Stimulated activated CD8-positive, alpha-beta memory T cell treated with anti-CD3 and anti-CD28 coated beads, Interleukin-12 subunit alpha, Interleukin-12 subunit beta, amount 100 ng/mL, for 4 hours (primary cell): ENCODE results near the gene EBF3.

Experiments used
- DNase-seq: peaks from one replicate; pipeline ENCODE4 v3.0.0-alpha.2; 2020; ENCODE audit warnings: low read depth

The EBF3 gene

DNA sequence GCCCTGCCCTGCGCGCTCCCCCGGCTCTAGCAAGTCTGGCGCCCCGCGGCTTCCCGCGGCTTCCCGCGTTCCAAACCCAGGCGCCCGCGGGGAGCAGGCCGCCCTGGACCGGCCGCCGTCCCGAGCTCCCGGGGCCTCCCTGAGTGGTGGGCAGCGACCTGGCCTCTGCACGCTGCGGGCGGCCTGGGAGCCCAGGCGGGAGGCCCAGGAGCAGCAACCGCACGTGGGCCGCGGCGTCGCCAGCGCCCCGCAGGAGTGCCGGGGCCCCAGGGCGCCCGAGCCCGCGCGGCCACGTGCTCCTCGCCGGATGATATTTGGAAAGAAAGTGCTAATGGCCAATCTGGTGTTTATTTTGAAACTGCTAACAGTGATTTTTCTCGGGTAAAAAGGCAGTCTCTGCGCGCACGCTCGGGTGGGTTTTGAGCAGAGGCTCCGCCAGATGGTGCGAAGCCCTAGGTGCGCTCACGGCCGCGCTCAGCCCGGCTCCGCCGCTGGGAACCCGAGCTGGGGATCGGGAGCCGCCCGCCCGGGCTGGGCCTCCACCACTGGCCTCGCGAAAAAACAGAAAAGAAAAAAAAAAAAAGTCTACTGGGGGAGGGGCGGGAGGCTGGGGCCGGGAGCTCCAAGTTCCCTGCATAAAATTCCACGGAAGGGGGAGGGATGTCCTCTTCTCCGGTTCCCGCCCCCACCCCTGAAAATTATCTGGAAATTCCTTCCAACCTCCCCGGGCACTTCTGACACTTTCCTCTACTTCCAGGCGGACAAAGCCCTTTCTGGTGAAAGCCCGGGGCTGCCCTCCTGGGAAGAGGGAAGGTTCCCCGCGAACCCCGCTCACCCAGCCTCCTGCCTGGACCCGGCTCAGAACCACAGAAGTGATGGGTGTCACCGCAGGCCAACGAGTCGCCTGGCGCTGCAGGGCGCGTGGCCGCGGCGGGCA is 4.3 kb downstream of the EBF3 start:
- no peak for DNase-seq

DNA sequence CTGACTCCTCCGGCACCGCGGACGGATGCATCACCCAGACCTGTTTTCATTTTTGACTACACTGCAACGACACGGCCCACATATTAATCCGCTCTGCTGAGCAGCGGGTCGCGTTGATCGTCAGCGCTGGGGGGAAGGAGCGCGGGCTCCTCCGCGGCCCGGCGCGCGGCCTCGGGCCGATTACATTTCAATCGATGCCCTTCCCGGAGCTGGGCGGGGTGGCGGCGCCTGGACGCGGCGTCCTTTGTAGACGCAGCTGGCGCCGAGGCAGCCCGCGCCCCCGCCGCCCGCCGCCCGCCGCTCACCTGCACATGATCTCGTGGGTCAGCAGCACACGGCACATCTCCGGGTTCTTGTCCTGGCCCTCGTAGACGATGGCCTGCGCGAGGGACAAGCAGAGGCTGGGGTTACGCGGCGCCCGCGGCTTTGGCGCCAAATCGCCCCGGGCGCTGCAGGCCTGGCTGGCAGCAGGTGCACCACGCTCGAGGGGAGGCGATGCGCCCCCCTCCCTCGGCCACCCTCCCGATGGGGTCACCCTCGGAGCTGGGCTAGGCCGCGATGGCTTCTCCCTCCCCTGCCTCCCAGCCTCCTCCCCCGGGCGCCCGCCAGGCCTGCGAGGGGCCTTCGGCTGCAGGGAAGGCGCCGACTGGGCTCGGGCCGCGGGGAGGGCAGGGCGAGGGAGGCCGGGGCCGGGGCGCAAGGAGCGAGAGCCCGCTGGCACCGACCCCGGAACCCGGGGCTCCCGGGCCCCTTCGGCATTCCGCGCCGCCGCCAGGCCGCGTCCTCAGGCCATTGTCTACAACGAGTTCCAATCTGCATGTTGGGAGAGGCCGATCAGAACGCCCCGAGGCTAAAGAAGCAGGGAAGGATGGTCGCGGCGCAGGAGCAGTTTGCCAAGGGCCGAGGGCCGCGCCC is 5.2 kb downstream of the EBF3 start:
- DNase-seq = no peak

DNA sequence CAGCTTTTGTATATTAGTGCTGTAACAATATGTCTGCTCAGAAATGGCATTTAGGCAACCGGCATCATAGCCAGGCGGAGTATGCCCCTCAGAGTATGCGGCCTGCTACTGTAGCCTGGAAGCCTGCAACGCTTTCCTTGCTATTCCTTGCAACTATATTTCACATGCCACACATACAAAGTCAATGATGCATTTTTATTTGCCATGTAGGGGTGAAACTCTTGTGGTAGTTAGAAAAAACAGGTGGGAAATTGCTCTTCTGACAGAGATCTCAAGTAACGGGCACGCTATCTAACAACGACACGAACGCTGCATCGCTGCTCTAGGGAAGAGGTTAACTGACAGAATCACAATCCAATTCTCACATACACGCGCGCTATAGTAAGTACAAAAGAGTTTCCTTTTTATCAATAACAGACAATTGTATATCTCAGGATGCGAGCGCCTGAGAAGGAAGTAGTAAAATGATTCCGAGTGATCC is 5.9 kb downstream of the EBF3 start:
- DNase-seq = no peak

DNA sequence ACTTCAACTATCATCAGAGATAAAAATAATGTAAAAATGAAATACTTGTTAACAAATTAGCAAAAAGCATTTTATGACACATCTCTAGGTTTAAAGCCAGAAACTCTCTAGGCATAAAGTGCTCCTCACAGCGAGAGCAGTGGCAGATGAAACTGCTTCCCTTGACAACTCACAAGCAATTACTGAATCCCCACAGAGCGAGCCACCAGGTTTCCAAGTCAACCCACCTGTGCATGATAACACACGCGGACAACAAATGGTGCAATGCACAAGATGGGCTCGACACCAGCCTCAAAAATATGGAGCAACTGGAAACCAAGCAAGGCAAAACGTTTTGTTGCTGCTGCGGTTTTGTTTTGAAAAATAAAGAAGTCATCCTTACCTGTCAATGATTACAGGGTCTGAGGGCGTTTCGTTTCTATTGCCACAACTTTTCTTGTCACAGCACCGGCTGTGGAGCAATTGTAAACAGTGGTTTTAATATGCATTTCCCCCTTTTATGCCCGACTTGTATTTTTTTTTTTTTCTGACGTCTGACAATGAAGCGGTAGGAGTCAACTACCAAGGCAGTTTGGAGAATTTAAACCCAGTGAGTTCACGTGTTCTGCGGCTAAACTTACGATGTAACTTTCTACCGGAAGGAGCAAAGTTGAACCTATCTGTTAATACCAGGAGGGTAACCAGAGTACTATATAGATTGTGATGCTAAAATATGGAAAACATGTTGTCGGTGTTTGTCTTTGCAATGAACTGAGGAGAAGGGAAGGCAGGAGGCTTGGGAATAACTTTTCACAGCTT is 7.0 kb downstream of the EBF3 start:
- no peak for DNase-seq

DNA sequence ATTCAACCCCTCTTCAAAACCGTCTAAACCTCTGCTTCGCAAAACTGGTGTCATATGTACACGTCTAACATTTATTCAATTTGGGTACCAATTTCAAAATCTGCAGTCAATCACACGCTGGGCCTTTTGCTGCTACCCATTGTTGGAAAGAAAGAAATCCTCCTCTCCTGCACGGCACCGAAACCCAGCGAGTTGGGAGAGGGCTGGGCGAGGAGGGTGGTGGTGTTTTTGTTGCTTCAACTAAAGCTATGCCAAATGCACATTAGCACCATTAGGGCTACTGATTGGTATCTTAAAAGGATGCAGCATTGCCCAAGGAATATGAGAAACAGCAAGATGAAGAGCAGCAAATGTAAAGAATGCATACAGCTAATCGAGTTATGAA is 7.8 kb downstream of the EBF3 start:
- no peak for DNase-seq

DNA sequence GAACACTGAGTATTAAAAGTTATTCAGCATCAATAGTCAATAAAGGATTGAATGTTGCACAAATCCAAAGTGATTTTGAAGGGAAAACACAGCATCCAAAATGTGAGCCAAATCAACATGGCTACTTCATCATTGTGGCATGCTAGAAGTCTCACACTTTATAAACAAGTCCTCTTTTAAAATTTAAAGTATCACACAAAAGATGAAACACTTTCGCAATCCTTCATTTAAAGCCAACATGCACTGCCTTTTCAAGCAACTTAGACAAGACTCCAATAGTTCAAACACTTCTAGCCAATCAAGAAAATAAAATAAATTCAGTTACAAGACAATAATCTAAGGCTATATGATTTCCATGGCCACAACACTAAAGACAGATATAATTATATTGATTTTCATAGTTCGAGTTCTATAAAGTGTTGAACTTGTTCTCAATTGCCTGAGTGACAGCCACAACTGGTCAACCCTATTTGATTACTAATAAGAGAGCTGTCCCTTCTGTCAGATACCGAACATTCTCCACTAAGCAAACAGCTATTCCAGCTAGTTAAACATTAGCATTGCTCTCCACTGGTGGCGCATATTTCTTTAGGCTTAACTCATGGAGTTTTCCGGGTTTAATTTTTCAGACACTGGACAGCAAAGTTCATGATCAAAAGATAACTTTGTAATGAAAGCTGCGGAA is 8.3 kb downstream of the EBF3 start:
- DNase-seq = no peak

DNA sequence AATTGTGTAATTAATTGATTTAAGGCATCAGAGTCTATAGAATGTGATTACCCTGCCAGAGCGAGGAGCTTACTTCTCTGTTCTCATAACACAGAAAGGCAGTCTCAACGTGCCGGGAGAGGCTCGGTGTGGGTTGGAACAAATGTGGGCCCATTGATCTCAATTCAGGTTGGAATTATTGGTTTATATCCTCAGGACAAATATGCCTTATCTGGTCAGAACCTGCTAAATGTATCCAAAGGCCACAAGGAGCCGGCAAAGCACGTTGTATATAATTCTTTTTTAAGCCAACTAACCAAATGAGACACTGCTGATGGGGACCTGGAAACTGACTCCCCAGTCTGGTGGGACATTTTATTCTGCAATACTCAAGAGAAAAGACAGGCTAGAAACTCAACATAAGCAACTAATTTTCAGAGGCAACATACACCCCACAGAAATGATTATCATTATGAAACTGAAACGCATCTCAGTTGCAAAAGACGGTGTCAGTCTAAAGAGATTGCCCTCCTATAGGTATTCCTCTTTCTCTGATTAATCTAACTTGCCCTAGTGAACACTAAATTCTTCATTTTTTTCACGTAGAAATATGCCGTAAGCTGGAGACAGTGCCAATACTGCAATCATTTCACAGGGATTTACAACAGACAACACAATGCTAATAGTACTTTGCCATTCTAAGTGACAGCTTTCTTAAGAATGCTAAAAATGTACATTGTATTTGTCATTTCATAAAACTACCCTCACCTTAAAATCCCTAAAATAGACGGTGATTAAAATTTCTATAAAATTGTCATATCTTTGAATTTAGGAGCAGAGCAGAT is 9.4 kb downstream of the EBF3 start:
- DNase-seq = no peak

DNA sequence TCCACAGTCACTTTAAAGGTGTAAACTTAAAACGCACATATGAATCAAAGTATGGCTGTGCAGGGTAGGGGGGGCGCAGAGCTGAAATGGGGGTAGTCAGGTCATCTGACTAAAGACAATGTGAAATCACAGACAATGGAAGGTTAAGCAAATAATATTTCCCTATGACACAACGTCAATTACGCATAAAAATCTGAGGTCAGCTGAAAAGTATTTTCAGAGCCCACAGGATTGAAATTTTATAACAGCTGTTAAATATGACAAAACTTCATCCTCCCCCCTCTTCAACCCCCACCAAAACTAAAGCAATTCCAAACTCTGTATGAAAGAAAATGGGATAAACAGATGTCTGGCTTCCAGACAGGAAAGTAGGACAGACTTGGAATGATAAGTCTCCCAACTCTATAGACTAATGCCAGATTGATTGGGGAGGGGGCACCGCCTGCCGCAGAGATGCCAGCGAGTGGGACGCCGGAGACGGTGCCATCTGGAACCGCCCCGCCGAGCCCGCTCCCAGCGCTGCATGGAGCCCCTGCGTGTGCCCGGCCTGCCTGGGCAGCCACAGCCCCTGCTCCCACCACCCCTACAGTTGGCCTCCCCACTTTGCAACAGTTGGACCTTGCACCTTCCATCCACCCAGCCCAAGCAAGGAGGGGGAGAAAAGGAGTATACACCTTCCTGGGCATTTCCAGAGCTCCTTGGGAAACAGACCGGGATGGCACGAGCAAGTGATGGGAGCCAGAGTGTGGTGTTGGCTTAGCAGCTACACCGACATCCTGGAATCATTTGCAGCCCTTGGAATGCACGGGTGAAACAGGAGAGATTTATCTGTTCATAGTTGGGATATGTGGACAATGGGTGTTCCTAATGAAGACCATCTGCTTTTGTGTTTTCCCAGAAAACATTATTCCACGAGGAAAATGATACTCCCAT is 10.7 kb downstream of the EBF3 start:
- no peak for DNase-seq

DNA sequence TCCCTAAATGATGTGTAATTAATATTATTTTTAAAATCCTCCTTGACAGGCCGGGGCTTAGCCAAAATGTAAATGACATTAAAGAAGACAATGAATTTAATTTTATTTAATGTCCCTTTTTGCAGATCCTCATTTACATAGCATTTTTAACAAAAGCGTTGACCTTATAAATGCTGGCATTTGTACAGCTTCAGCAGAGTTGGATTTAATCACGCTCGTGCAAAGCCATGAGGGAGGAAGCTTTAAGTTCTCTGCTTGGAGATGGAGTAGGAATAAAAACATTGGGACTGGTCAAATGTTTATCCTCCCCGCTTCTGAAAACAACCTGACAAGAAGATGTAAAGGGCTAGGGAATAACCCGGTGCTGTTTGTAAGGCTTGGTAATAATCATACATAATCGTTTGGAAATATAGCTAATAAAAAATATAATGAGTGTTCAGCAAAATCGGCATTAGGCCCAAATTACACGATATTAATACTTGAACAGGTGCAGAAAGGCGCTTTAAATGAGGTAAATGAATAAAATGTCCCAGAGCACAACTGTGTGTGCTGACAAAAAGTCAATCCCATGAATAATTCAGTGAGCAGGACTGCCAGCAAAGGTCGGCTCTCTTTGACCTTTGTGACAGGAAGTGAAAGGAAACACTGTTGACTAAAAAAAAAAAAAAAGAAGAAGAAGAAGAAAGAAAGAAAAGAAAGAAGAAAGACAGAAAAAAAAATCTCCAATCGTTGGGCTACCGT is 11.5 kb downstream of the EBF3 start:
- DNase-seq = no peak

DNA sequence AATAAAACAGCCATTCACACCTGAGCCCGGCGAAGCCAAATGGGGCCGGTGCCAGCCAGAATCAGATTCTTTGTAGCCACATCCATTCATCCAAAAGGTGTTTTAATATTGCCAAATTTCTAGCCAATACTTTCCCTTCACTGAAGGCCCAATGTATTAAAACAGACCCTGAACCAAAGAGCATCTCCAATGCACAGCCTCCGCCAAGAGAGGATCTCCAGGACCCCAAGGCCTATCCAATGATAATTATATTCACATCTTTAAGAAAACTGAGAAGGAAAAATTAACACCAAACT is 12.2 kb downstream of the EBF3 start:
- DNase-seq = no peak

DNA sequence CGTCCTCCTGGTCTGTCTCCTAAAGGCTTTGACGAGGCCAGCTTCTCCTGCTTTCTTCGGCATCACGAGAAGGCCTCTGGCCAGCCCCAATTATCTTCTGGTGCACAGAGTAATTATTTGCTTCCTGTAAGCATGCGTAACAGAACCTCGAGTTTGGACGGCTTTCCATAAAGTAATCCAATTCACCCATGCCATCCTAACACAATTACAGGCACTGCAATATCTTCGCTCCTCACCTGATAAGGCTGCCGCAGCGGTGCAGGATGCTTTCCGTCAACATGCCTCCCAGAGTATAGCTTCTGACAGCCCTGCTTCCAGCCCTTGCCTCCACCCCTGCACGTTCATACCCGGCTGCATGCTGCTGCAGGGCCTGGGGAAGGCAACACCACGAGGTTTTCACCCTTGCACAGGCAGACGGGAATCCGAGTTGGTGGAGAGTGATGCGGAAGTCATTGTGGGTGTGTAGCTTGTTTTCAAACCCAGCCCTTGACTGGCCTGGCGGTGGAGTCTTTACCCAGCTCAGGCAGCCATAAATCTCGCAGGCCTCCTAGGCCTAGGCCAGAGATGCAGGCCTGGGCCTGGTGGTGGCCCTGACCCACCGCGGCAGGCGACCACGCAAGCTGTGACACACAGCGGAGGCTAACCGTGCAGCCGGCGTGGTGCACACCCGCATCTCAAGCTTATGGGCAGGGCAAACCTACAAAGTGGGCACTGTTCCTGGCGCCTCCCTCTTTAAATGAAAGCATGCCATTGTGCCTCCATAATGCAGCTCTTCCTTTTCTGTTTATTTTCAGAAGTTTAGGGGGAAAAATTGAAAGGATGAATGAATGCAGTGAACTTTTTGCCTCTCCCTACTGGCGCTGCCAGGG is 12.7 kb downstream of the EBF3 start:
- no peak for DNase-seq

DNA sequence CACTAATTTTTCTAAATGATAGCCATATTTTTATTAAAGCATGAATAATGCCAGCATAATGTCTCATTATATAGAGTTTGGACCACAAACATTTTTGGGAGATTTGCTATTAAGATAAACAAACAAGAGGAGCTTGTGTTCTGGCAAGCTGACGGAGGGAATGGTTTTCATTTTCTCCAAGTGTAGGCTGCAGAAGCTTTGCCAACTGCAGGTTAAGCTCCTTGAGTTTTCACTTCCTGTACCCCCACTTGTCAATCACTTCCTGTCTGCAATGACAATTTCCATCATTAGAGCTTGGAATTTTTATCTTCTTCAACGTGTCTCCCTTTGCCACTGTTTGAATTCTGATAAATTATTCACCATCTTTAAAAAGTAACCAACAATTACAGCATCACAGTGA is 13.4 kb downstream of the EBF3 start:
- DNase-seq = no peak

DNA sequence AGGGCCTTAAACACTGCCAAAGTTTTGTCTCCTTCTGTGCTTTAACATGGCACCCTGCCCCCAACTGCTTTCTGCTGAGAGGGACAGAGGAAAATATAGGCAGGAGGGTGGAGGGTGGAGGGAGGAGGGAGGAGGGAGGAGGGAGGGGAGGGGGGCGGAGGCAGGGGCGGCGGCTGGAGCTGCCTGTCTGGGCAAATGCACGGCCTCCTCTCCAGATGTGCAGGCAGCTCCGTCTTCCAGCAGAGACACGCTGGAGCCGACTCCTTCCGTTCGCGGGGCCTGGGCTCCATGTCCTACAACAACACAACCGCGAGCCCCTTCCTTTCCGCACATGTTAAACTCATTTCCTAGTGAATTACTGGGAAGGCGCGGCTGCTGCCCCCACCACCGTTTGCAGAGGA is 14.2 kb downstream of the EBF3 start:
- DNase-seq = no peak

DNA sequence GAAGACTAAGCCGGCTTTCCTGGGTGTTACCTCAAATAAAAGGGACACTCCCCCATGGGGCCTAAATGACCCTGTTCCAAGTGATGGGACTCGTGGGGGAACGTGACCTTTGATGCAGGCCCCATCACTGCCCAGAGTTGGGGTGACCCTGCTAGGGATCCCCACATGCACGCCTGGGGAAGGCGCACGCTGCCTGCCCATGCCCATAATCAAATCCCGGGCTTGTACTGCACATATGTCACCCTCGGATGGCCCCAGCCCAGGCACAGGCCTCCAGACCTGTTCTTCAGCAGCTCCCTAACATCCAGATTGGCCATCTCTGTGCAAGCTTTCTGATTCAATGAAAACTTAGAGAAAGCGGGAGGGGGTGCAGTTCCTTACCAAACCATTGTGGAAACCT is 14.7 kb downstream of the EBF3 start:
- no peak for DNase-seq

DNA sequence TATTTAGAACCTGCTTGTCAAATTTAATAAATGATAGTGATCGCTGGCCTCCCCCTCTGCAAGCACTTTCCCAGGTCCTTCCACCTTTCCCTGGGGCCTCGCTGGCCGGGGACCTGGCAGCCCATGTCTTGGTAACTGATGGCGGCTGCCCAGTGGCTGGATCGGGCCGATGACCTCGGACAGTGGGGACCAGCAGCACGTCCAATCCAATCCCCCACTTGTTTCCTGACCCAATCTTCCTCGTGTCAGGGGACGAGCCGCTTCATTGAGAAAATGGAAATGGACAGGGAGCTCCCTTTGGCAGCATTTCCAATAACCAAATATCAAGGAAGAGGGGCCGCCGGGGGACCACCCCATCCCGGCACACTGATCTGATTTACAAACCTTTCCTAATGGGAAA is 17.2 kb downstream of the EBF3 start:
- DNase-seq = no peak

DNA sequence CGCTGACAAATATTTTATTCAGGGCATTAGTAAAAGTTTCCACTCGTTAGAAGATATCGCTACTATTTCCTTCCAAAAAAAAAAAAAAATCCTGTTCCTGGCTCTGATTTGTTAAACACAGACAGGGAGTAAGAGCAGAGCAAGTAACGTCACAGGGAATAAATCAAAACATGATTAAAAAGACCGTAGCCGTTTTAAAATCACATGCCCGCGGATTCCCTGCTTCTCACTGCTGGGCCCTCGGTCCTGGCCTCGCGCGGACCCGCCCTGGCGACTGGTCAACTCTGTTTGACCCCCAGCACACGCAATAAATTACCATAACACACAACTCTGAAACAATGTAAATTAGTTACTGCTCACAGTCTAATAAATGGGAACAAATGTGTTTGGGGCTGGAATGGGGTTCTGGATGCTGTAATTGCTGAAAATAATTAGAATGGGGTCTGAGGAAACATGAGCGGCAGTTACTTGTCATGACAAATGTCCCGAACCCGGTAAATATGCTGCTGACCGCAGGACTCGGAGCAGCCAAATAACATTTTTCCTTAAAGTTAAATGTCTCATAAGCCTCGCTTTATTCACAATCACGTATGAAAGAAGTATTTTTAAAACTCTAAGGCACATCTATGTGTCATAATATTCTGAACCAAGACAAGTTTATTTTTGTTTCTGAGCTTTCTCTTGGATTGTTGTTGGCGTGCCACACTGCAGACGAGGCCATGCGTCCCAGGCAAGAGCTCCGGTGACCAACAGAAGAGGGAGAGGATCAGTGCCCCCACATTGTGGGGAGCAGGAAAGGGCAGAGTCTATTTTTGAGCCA is 17.9 kb downstream of the EBF3 start:
- no peak for DNase-seq

DNA sequence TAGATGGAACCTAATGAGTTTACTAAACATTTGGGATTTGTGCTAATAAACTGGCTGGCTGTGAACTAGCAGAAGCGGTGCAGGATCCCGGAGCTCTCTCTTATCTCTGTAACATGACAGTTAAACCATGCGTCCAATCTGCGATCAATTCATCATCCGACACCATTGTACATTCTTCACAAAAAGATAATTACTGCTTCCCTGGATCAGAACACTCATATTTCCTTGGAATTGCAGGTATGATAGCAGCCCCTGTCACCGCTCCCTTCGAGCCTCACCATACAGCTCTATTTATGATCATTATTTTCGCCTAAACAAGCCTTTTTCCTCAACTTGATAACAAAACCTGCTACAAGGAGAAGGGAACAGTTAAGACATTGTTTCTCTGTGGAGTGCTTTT is 18.5 kb downstream of the EBF3 start:
- DNase-seq = no peak
